ENCODE results near the gene CCDC68.
"Not testable (repeated sequence)": the region's sequence is repeated elsewhere in the genome, so short reads cannot be mapped to it uniquely, and the experiment has no call there.

CCDC68 gene, protein sequence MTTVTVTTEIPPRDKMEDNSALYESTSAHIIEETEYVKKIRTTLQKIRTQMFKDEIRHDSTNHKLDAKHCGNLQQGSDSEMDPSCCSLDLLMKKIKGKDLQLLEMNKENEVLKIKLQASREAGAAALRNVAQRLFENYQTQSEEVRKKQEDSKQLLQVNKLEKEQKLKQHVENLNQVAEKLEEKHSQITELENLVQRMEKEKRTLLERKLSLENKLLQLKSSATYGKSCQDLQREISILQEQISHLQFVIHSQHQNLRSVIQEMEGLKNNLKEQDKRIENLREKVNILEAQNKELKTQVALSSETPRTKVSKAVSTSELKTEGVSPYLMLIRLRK
- 0 to 0.27 (median 0.12) reads per million in 4 experiments for total RNA-seq

DNA sequence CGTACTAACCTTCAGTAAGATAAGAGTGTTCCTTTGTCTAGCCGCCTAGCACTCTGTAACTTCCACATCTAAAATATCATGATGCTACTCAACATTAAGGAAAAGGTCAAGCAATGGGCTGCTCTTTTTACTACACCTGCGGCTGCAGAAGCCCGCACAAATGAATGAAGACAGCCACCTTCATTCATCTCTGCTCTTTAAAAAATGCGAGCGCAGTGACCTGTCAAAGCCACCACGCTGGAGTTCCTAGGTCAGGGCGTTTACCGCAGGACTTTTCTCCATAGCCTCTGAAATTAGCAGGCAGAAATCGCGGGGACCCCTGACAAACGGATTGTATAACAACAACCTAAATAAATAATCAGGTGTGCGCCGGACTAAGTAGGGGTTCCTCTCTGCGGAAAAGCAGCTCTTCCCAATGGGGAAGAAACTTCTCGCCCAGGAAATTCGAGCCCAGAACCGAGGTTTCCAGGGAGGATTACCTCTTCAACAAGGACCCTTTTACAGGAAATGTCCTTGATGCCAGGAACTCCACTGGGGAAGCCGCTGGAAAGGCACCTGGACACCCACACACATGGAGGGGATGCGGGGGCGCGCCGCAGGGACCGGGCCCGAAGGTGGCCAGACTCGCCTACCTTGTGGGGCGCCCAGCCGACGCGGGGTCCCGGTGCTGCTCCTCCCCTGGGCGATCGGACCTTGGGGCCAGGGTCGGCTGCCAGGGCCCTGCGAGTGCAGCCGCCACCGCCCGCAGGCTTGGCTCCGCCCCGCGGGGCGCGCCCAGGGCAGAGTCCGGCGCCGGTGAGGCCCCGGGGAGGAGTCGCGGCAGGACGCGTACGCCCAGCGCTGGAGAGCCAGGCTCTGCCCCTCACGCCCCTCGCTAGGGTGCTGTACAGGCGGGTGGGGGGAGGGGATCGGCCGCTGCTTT, at the start of gene CCDC68:
Gene CCDC68, minus strand, starts transcription at position 758 of the 922 bp plus-strand sequence. CDS start 16,670 bp downstream, outside the sequence.
- no peak for DNase-seq

DNA sequence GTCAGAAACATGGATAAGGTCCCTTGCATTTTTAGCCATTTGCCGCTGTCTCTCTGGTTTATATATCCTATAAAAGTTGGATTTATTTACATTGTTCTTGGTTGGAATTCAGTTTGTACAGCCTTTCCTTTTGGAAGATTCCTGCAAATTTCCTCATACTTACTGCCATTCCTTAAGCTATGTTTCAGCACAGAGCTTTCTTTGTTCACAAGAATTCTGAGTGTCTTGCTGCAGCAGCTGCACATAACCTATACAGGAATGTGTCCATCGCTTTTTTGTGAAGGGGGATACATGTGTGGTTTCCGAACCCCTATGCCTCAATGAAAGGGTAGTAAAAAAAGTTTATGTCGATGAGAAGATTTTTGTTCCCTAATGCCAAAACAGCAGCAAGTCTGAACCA, 48.3 kb upstream of the CCDC68 start:
- DNase-seq = no peak

DNA sequence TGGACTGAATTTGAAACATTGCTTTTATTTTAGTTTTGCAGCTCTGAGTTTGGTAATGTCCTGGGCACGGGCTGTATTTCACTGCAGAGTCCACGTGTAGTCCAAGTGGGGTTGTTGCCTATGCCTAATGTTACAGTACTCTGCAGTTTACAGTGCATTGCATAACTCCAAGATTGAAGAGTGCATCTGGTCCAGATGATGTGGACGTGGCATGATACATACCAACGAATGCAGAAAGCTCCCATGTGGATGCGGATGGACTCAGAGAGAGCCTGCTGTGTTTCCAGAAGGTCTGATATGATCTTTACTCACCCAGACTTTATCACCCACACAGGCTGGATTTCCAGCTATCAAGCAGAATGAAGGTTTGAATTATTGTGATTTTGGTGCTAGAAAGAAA, 44.4 kb upstream of the CCDC68 start:
- no peak for DNase-seq

- DNase-seq = no peak
Observed at GRCh38 chr18:55002261-55002660, 43.0 kb upstream of the CCDC68 start.

DNA sequence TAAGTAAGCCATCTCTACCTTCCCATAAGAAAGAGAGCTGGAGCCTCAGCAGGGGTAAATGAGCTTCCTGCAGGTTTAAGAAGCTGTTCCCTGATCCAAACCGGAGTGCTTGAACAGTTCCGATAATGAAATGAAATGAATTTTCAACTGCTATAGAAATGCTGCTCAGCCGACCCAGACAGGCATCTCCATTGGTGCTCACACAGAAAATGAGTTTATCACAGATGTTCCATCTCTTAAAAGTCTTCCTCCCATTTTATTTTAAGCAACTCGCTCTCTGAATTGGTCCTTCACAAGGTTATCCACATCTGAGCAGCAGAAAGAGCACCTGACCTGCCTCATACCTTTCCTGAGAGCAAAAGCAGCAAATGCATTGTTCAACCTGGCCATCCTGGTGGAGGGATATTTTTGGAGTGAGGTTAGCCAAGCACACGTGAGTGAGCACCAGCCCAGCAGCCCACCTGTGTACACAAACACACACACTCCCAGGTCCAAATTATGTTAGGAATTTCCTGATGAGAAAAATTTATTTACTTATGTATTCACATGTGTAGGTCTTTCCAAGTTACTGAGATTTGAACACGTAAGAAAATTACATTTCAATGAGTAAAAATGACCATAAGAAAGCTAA, 42.2 kb upstream of the CCDC68 start:
- DNase-seq = no peak

GRCh38 chr18:55000529-55000928, 41.3 kb upstream of the CCDC68 start:
- DNase-seq = no peak

- DNase-seq = no peak
Observed at GRCh38 chr18:54999016-54999415, 39.8 kb upstream of the CCDC68 start.

DNA sequence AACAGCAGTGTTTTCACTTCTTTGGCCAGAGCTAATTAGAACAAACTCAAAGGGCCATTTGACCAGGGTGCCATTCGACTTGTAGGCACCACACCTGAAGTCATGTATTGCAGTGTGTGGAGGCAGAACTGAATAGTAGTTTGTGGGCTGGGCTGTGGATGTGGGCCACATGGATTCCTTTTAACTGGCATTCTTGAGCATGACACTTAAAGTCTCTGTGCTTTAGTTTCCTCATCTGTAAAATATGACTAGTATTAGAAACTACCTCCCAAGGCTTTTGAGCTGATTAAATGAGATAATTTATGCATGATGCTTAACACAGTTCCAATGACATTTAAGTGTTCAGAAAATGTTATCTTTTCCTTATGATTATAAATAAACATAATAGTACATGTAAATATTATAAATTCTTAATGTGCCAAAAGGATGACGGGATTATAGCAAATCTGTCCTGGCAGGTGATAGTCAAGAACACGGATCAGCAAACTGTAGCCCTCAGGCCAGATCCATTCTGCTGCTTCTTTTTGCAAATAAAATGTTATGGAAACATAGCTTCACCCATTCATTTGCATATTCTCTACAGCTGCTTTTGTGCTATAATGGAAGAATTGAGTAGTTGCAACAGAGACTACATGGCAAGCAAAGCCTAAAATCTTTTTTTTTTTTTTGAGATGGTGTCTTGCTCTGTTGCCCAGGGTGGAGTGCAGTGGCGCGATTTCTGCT, 36.3 kb upstream of the CCDC68 start:
- DNase-seq = no peak

- no peak for DNase-seq
Observed at GRCh38 chr18:54991981-54992380, 32.7 kb upstream of the CCDC68 start.

DNA sequence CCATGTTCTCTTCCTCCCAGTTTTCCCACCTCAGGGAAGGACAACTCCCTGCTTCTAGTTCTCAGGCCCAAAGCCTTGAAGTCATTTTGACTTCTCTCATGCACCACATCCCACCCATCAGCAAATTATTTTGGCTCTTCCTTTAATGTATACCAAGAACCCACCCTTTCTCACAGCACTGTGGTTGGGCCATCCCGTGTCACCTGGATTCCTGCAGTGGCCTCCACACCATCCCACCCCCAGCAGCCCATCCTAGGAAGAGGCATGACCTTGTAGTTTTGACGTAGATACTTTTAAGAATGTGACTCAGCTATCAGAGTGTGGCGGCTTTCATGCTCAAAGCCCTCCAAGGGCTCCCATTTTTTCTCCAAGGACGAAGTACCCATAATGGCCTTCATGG, 25.6 kb upstream of the CCDC68 start:
- DNase-seq = no peak

- DNase-seq = no peak
Observed at GRCh38 chr18:54983791-54984190, 24.5 kb upstream of the CCDC68 start.

DNA sequence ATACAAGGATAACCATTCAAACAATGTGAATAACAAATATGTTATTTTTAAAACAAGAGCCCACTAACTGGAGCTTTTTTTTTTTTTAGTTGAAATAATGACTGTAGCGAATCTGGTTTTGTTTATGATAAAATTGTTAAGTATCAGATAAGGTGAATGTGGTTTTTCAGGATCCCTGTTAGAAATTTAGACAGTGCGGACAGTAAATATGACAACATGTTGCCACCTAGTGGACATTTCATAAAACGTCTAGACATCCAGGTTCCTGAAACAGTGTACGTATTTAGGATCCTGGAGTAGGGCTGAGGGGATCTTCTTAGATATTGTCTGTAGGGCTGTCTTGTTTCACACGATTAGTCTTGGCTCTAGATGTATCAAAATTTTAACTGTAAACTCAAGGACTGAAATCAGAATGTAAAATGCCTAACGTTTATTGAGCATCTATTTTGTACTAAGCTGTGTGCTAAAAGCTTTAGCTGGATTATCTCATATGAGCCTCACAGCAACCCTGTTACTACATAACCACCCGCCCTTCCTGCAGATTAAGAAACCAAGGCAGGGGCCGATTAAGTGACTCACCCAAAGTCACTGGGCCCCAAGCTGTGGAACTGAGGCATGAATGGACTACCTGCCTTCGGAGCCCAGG, 23.9 kb upstream of the CCDC68 start:
- DNase-seq = no peak

- no peak for DNase-seq
Observed at GRCh38 chr18:54981076-54981475, 21.8 kb upstream of the CCDC68 start.

DNA sequence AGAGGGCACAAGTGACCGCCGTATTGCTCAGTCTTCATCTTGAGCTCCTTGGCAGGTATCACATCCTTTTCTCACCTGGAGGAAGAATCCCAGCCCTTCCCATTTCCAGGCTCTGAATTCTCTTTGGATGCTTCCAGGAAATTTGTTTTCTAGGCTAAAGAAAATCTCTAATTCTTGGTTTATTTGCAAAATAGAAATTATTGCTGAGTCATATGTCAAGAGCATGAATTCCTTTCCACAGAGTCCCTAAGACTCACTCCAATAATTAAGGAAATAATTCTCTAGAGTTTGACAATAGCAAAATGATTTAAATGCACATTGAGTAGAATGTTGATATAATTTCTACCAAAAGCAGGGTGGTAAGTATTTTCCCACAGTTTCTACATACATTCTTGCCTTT, 16.3 kb upstream of the CCDC68 start:
- DNase-seq = no peak

DNA sequence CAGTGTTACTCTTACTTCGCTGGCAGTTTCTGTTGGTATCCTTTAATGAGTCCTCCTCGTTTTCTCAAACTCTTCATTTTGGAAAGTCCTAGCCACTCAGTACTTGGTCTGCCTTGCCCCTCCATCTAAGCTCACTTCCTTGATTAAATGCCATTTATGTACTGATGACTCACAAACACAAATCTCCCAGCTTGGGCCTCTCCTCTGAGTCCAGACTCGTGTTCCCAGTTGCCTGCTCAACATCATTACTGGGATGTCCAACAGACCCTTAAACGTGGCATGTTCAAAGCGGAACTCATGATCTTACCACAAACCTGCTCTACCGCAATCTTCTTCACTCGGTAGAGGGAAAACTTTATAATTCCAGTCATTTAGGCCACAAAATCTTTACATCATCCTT, 13.8 kb upstream of the CCDC68 start:
- no peak for DNase-seq

DNA sequence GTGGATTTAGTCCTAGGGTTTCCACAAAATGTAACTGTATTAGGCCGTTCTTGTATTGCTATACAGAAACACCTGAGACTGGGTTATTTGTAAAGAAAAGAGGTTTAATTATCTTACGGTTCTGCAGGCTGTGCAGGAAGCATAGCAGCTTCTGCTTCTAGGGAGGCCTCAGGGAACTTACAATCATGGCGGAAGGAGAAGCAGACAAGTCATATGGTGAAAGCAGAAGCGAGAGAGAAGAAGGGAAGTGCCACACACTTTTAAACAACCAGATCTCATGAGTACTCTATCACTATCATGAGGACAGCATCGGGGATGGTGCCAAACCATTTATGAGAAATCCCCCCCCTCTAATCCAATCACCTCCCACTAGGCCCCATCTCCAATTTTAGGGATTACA, 9.5 kb upstream of the CCDC68 start:
- no peak for DNase-seq

DNA sequence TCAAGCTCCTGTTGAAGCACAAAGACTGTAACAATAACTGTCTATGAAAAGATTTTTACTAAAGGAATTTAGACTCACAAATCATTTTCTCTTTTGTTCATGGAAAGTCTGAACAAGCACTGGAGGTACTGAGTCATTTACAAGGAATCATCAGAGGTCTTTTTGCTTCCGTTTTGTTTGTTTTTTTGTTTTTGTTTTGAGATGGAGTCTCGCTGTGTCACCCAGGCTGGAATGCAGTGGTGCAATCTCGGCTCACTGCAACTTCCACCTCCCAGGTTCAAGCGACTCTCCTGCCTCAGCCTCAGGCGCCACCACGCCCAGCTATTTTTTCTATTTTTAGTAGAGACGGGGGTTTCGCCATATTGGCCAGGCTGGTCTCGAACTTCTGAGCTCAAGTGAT, 9.0 kb upstream of the CCDC68 start:
- not testable (repeated sequence) for DNase-seq

DNA sequence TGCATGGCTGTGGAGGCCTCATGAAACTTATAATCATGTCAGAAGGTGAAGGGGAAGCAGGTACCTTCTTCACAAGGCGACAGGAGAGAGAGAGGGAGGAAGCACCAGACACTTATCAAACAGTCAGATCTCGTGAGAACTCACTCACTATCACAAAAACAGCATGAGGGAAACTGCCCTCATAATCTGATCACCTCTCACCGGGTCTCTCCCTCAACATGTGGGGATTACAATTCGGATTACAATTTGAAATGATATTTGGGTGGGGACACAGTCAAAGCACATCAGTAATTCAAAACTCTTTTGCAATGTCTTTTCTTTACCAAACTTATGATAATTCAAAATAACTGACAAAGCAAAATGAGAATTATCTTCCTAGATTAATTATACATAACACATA, 8.5 kb upstream of the CCDC68 start:
- DNase-seq = no peak

GRCh38 chr18:54964741-54965140, 5.5 kb upstream of the CCDC68 start:
- DNase-seq = no peak

DNA sequence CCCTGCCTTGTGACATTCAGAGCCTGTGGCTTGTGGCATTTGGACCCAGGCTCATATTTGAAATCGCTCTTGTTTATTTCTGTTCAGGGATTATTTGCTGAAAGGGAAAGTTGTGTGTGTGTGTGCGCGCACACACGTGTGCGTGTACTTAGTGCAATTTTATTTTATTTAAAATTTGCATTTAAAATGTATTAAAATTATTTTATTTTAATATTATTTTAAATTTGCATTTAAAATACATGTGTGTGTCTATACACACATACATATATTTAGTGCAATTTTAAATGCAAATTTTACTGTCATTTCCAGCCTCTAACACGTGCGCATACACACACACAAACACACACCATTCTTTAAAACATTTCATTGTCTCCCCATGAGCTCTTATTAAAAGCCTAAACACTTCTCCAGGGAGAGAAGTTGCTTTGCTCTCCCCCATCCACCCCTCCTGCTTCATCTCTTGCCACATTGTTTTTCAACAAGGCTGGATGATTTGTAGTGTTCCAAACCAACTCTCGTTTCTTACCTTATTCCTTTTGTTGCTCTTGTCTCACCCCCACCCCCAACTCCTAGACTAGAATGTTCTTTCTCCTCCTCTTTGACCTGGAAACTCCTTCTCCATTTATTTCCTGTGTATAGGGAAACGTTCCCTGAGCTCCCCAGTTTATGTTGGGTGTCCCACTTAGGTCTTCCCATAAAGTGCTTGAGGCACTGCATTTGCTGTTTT, 3.8 kb upstream of the CCDC68 start:
- DNase-seq = no peak

DNA sequence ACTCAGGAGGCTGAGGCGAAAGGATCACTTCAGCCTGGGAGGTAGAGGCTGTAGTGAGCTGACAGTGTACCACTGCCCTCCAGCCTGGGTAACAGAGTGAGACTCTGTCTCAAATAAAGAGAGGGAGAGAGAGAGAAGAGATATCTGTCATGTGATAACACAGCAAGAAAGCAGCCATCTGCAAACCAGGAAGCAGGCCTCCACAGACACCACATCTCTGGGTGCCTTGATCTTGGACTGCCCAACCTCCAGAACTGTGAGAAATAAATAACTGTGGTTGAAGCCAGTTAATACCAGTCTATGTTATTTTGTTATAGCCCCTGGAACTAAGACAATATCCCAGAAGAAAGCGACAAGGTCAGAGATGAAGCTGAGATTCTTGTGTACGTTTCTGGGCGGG, 2.6 kb upstream of the CCDC68 start:
- DNase-seq = no peak

GRCh38 chr18:54961016-54961423, 1.8 kb upstream of the CCDC68 start:
- no peak for DNase-seq
